Immature natural killer cell (primary cell): ENCODE data around the gene PTOV1. TPM values are rescaled to one million over a fixed set of nuclear protein-coding genes. Genes with fewer than 3 reads are reported as not detected.

Source experiments
- DNase-seq, 3 donors: peaks; one replicate each; pipeline ENCODE4 v3.0.0; 2022; ENCODE audit warnings: mixed read lengths in 1 of 3
- H3K27ac Mint-ChIP-seq, 6 donors: one replicate each; pipeline ENCODE4 v1.8.0; 2020; ENCODE audit warnings: mixed read lengths in 6 of 6, mild to moderate bottlenecking in 5 of 6, inconsistent platforms in 4 of 6, moderate library complexity in 3 of 6
- H3K27me3 Mint-ChIP-seq, 3 donors: one replicate each; pipeline ENCODE4 v1.8.0; 2020 to 2021; ENCODE audit warnings: low read depth in 3 of 3, mild to moderate bottlenecking in 3 of 3, mixed read lengths in 3 of 3, moderate library complexity in 3 of 3, inconsistent platforms in 1 of 3
- H3K36me3 Mint-ChIP-seq, 3 donors: one replicate each; pipeline ENCODE4 v1.8.0; 2020; ENCODE audit warnings: mixed read lengths in 3 of 3, inconsistent platforms in 2 of 3, mild to moderate bottlenecking in 2 of 3
- H3K4me1 Mint-ChIP-seq, 2 donors: one replicate each; pipeline ENCODE4 v1.8.0; 2020; ENCODE audit warnings: inconsistent platforms in 2 of 2, mild to moderate bottlenecking in 2 of 2, mixed read lengths in 2 of 2, moderate library complexity in 1 of 2
- H3K4me3 Mint-ChIP-seq, 5 donors: one replicate each; pipeline ENCODE4 v1.8.0; 2020; ENCODE audit warnings: mild to moderate bottlenecking in 5 of 5, mixed read lengths in 5 of 5, inconsistent platforms in 3 of 5, moderate library complexity in 3 of 5
- H3K9me3 Mint-ChIP-seq, 6 donors: one replicate each; pipeline ENCODE4 v1.8.0; 2020; ENCODE audit warnings: mild to moderate bottlenecking in 6 of 6, mixed read lengths in 6 of 6, inconsistent platforms in 4 of 6, moderate library complexity in 3 of 6
- polyA plus RNA-seq, 3 donors: library from polyadenylated mRNA; unstranded; fragments of 300-500 nt; fragmentation: Illumina TruSeq; gene quantifications; one replicate each; pipeline ENCODE4 v1.2.3, GENCODE V29; 2021

The PTOV1 gene
- polyA plus RNA-seq, 3 donors from 2014 or later = 32.0 to 59.7 (median 41.4) TPM

GRCh38 chr19:49881672-49882394, 30.9 kb downstream of the PTOV1 start:
- Mint-ChIP-seq H3K36me3 (peaks cover 9 to 28% (median 15%) of the 10 kb centered on the region in 3 donors), H3K27ac (peak overlapping the region in 1 of 6 donors; percentile 43), H3K27me3 (peaks cover 2% of the 10 kb centered on the region in 3 donors)

DNA sequence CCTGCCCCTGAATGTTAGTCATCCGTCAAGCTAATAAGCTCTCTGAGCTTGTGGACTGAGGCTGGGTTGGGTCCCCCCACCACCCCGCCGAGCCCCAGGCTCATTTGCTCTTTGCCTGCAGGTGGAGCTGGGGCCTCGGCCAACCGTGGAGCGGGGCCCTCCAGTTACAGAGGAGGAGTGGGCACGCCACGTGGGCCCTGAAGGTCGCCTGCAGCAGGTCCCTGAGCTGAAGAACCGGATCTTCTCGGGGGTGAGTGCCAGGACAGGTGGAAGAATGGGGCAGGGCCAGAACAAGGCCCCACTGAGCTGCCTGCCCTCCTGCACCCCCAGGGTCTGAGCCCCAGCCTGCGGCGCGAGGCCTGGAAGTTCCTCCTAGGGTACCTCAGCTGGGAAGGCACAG, 31.7 kb downstream of the PTOV1 start:
- Mint-ChIP-seq H3K27me3 (peaks cover 2% of the 10 kb centered on the region in 3 donors), H3K36me3 (peaks cover 9 to 28% (median 15%) of the 10 kb centered on the region in 3 donors), H3K9me3 (no peaks in the 10 kb centered on the region), H3K27ac (no peak overlapping the region), H3K4me3 (no peak overlapping the region), H3K4me1 (peaks cover 14 to 15% of the 10 kb centered on the region in 2 donors)
- DNase-seq = no peak

More at GRCh38 chr19:49881672-49882394, 30.9 kb downstream of the PTOV1 start:
- Mint-ChIP-seq H3K4me3 (no peak overlapping the region), H3K4me1 (peaks cover 14 to 15% of the 10 kb centered on the region in 2 donors), H3K9me3 (no peaks in the 10 kb centered on the region)
- DNase-seq = no peak

- peaks cover 11 to 12% of the 10 kb centered on the region in 2 donors for H3K4me1 Mint-ChIP-seq
- H3K4me3 Mint-ChIP-seq = no peak overlapping the region
- peaks cover 9 to 28% (median 15%) of the 10 kb centered on the region in 3 donors for H3K36me3 Mint-ChIP-seq
- no peak overlapping the region for H3K27ac Mint-ChIP-seq
- H3K27me3 Mint-ChIP-seq = peaks cover 2% of the 10 kb centered on the region in 3 donors
- H3K9me3 Mint-ChIP-seq = no peaks in the 10 kb centered on the region
- DNase-seq = no peak
Measured at GRCh38 chr19:49883094-49883493, 32.1 kb downstream of the PTOV1 start.

- Mint-ChIP-seq H3K36me3 (peaks cover 9 to 25% (median 12%) of the 10 kb centered on the region in 3 donors), H3K27me3 (peaks cover 0 to 2% (median 2%) of the 10 kb centered on the region in 3 donors), H3K9me3 (no peaks in the 10 kb centered on the region), H3K27ac (no peak overlapping the region), H3K4me1 (peaks cover 1 to 2% of the 10 kb centered on the region in 2 donors), H3K4me3 (no peak overlapping the region)
- DNase-seq = no peak
Measured at GRCh38 chr19:49884109-49884508, 33.1 kb downstream of the PTOV1 start.

DNA sequence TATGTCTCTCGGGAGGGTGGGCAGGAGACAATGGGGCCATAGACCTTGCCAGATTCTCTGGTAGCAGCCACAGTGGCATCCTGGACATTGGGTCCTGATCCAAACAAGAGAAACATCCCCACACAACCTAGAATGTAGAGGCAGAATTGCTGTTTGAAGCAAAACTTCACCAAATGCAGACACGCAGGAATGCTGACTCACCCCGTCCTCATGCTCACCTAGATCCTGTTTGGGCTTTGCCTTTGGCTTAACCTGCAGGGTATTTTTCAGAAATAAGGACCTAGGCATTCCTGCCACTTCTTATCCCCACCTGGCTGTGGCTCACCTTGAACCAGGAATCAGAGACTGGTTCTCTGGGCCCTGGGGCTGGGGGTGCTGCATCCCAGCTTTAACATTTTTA, 33.8 kb downstream of the PTOV1 start:
- Mint-ChIP-seq H3K36me3 (peaks cover 9 to 24% (median 10%) of the 10 kb centered on the region in 3 donors), H3K27ac (peak overlapping the region in 1 of 6 donors; percentile 10), H3K4me3 (no peak overlapping the region), H3K9me3 (no peaks in the 10 kb centered on the region), H3K27me3 (peaks cover 0 to 2% (median 2%) of the 10 kb centered on the region in 3 donors), H3K4me1 (peaks cover 0 to 2% of the 10 kb centered on the region in 2 donors)
- no peak for DNase-seq

DNA sequence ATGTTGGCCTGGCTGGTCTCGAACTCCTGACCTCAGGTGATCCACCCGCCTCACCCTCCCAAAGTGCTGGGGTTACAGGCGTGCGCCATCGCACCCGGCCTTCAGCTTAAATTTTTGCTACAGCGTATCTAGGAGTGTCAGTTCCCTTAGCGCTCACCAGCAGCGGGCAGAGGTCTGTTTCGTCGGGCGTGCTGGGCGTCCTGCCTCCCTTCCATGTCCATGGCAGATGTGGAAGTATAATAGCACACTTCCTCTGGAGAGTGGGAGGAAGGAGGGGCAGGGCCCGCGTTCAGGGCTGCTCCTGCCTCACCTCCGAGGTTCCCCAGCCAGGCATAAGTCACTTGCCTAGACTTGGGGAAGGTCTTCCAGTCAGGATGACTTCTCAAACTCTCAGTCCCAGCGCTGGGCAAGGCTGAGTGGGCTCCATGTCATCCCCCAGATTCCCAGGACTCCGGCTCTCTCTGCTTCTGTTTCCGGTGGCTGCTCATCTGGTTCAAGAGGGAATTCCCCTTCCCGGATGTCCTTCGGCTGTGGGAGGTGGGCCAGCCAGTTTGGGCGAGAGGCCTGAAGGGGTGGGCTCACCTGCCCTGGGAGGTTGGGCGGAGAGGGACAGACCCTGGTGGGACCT, 36.2 kb downstream of the PTOV1 start:
- no peak for DNase-seq
- Mint-ChIP-seq H3K36me3 (peaks cover 8 to 20% (median 10%) of the 10 kb centered on the region in 3 donors), H3K27me3 (peaks cover 0 to 6% (median 2%) of the 10 kb centered on the region in 3 donors), H3K4me1 (peaks cover 0 to 10% of the 10 kb centered on the region in 2 donors), H3K9me3 (peaks cover 0 to 2% (median 0%) of the 10 kb centered on the region in 6 donors), H3K27ac (no peak overlapping the region), H3K4me3 (no peak overlapping the region)

DNA sequence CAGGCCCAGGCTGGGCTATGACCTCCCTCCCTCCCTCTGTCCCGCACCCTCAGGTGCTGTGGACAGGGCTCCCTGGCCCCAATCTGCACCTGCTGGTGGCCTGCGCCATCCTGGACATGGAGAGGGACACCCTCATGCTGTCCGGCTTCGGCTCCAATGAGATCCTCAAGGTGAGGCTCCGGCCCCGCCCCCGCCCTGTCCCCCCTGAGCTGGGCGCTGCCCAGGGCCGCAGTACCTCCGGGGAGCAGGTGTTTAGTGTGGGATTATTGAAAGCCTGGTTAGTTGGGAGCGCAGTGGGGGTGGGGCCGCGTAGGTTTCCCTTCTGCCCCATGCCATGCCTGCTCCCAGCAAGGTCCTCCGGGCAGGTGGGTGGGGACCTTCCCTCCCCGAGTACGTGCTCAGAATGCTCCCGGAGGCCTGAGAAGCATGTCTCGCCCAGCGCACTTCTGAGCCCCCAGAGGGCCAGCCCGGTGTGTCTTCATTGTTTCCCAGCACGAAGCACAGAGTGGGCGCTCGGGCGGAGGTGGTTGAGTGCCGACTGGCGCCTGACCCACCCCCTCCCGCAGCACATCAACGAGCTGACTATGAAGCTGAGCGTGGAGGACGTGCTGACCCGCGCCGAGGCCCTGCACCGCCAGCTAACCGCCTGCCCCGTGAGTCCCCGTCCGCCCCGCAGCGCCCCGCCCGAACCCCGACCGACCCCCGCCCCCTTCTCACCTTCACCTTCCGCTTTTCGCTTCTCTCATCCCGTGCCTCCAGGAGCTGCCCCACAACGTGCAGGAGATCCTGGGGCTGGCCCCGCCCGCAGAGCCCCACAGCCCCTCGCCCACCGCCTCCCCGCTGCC, 36.9 kb downstream of the PTOV1 start:
- no peak overlapping the region for H3K27ac Mint-ChIP-seq
- peaks cover 0 to 13% of the 10 kb centered on the region in 2 donors for H3K4me1 Mint-ChIP-seq

GRCh38 chr19:49888510-49888824, 37.5 kb downstream of the PTOV1 start:
- H3K36me3 Mint-ChIP-seq = peaks cover 1 to 12% (median 9%) of the 10 kb centered on the region in 3 donors
- H3K27ac Mint-ChIP-seq = no peak overlapping the region
- peaks cover 0 to 13% of the 10 kb centered on the region in 2 donors for H3K4me1 Mint-ChIP-seq
- H3K4me3 Mint-ChIP-seq = no peak overlapping the region
- peaks cover 0 to 7% (median 2%) of the 10 kb centered on the region in 3 donors for H3K27me3 Mint-ChIP-seq
- DNase-seq = no peak
- peaks cover 0 to 3% (median 0%) of the 10 kb centered on the region in 6 donors for H3K9me3 Mint-ChIP-seq

More for the DNA sequence above, 36.9 kb downstream of the PTOV1 start:
- Mint-ChIP-seq H3K36me3 (peaks cover 5 to 16% (median 14%) of the 10 kb centered on the region in 3 donors), H3K9me3 (peaks cover 0 to 3% (median 0%) of the 10 kb centered on the region in 6 donors), H3K4me3 (no peak overlapping the region), H3K27me3 (peaks cover 0 to 7% (median 2%) of the 10 kb centered on the region in 3 donors)
- no peak for DNase-seq

DNA sequence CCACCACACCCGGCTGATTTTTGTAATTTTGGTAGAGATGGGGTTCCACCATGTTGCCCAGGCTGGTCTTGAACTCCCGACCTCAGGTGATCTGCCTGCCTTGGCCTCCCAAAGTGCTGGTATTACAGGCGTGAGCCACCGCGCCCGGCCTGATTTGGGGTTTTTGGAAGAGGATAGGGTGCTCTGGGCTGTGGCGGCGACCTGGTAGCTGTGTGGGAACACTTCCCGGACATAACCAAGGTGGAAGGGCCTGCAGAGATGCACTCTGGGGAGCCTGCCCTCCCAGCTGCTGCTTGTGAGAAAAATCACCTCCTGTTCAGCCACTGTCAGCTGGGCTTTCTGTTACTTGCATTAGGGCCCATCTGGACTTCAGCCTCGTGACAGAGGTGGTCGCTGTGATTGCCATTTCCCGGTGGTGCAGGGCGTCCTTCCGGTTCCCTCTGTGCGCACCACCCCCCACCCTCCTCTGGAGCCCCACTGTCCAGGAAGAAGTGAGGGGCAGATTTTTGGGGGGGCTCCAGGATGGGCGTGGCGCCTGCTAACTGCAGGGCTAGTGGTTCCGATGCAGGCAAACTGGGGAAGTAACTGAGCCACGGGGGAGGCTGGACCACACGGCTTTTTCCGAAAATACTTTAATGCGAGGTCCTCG, 38.2 kb downstream of the PTOV1 start:
- Mint-ChIP-seq H3K9me3 (peaks cover 0 to 3% (median 0%) of the 10 kb centered on the region in 6 donors), H3K4me3 (peak overlapping the region in 2 of 5 donors; percentile 24 to 35), H3K27ac (no peak overlapping the region), H3K4me1 (peaks cover 0 to 13% of the 10 kb centered on the region in 2 donors), H3K27me3 (peaks cover 0 to 7% (median 2%) of the 10 kb centered on the region in 3 donors), H3K36me3 (peaks cover 0 to 11% (median 9%) of the 10 kb centered on the region in 3 donors)
- no peak for DNase-seq

GRCh38 chr19:49889687-49890348, 38.9 kb downstream of the PTOV1 start:
- Mint-ChIP-seq H3K27me3 (peaks cover 0 to 7% (median 0%) of the 10 kb centered on the region in 3 donors), H3K27ac (peak overlapping the region in 1 of 6 donors; percentile 35), H3K9me3 (peaks cover 0 to 3% (median 0%) of the 10 kb centered on the region in 6 donors), H3K36me3 (peaks cover 0 to 5% (median 5%) of the 10 kb centered on the region in 3 donors), H3K4me3 (peak overlapping the region; percentile 70 to 83 (median 77)), H3K4me1 (peaks cover 0 to 13% of the 10 kb centered on the region in 2 donors)
- DNase-seq = peak; percentile 71 to 75 (median 74)

DNA sequence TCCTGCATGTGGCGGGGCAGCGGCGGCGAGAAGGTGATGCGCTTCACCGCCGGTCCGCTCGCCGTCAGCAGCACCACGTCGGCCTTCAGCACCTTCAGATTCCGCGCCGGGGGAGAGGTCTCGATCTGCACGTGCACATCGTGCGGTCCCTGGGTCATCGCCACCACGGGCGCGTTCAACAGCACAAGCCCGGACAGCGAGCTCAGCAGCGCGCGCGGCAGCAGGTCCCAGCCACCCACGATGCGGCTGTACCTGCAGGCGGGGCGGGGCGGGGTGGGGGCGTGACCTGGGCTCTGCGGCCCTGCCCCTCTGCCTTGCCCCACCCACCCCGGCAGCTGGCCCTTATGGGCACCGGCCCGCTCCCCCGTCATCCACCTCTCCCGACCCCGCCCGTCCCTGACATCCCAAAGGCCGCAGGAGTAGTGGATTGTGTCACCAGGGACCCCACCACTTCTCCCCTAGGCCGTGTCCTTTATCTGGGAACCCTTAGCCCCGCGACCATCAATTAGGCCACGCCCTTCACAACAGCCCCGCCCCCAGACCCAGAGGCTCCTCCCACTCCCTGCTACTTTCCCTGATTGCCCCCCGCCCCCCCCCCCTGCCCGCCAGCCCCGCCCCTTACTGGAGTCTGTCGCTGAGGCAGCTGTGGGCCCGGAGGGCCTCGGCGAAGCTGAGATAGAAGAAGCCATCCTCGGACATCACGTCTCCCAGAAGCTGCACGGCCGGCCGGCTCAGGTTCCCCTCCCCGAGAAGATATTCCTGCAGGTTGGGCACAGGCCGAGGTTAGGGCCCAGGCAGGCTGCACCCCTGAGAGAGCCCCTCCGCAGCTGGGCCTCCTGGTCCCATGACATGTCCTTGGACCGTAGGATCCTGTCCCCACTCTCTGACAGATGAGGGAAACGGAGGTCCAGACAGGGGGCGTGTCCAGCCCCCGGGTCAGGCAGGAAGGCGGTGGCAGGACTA, 39.7 kb downstream of the PTOV1 start:
- Mint-ChIP-seq H3K36me3 (peaks cover 0 to 3% (median 0%) of the 10 kb centered on the region in 3 donors), H3K4me3 (peak overlapping the region; percentile 70 to 83 (median 77)), H3K4me1 (peaks cover 0 to 15% of the 10 kb centered on the region in 2 donors), H3K27me3 (peaks cover 0 to 5% (median 0%) of the 10 kb centered on the region in 3 donors), H3K27ac (peak overlapping the region in 1 of 6 donors; percentile 35), H3K9me3 (peaks cover 0 to 3% (median 0%) of the 10 kb centered on the region in 6 donors)
- DNase-seq = peak in 1 of 3 donors; percentile 30
